Amygdala (tissue), 56 donors: ENCODE measurements around the gene ABHD14A.

Experiments used
- DNase-seq, 56 donors: peaks; one replicate each; lab custom pipeline; 2025; lab: John Stamatoyannopoulos, UW

Gene ABHD14A

GRCh38 chr3:51940648-51941462 is 34.0 kb upstream of the ABHD14A start:
- no peak for DNase-seq

- DNase-seq = no peak
Measured at GRCh38 chr3:51941463-51941797, 33.4 kb upstream of the ABHD14A start.

GRCh38 chr3:51941798-51942602 is 32.9 kb upstream of the ABHD14A start, which contains the start of the genes PARP3 and RRP9:
PARP3 (plus strand) TSS chr3:51942363; CDS start chr3:51943356, 993 bp downstream.
RRP9 (minus strand) TSS chr3:51941904; CDS start chr3:51941867, 37 bp downstream.
- DNase-seq = peak; percentile 81 to 100 (median 100)

GRCh38 chr3:51942603-51943450 is 32.0 kb upstream of the ABHD14A start:
- DNase-seq = peak in 1 of 56 donors; percentile 9

- DNase-seq = no peak
Measured at GRCh38 chr3:51943451-51944391, 31.1 kb upstream of the ABHD14A start.

- DNase-seq = no peak
Measured at GRCh38 chr3:51944451-51945021, 30.3 kb upstream of the ABHD14A start.

- DNase-seq = no peak
Measured at GRCh38 chr3:51945031-51945840, 29.6 kb upstream of the ABHD14A start.

- DNase-seq = no peak
Measured at GRCh38 chr3:51945926-51946705, 28.7 kb upstream of the ABHD14A start.

GRCh38 chr3:51946796-51947195 is 28.1 kb upstream of the ABHD14A start:
- DNase-seq = no peak

GRCh38 chr3:51947215-51947900 is 27.5 kb upstream of the ABHD14A start:
- no peak for DNase-seq

GRCh38 chr3:51948016-51948580 is 26.8 kb upstream of the ABHD14A start:
- DNase-seq = no peak

- no peak for DNase-seq
Measured at GRCh38 chr3:51949121-51949520, 25.7 kb upstream of the ABHD14A start.

- no peak for DNase-seq
Measured at GRCh38 chr3:51950899-51951298, 24.0 kb upstream of the ABHD14A start.

- no peak for DNase-seq
Measured at GRCh38 chr3:51953445-51953844, 21.4 kb upstream of the ABHD14A start.

- DNase-seq = no peak
Measured at GRCh38 chr3:51954105-51954504, 20.8 kb upstream of the ABHD14A start.

GRCh38 chr3:51954713-51955112 is 20.2 kb upstream of the ABHD14A start:
- DNase-seq = no peak
